Measurements from ENCODE around the gene MXRA8.

The MXRA8 gene

GRCh38 chr1:1355416-1355815 is 2.9 kb downstream of the MXRA8 start:
- Histone ChIP-seq H3K9me2 (replicated peaks; ENCODE audit: insufficient read depth, low read length) (no peaks in the 10 kb centered on the region), H2AFZ (ENCODE audit: low read length) (no peak overlapping the region), H3K9me3 (replicated peaks; ENCODE audit: insufficient read depth, low read length) (no peaks in the 10 kb centered on the region), H3K4me2 (ENCODE audit: low read depth, low read length) (no peak overlapping the region), H3K27ac (ENCODE audit: low read length) (no peak overlapping the region), H3K4me3 (ENCODE audit: low read length) (no peak overlapping the region), H3K79me2 (ENCODE audit: low read length) (no peaks in the 10 kb centered on the region), H3K4me1 (ENCODE audit: low read length) (no peaks in the 10 kb centered on the region), H3K9ac (ENCODE audit: low read length) (no peak overlapping the region), H4K20me1 (ENCODE audit: insufficient read depth, low read length) (no peaks in the 10 kb centered on the region), H3K36me3 (replicated peaks; ENCODE audit: insufficient read depth, low read length) (no peaks in the 10 kb centered on the region), H3K27me3 (replicated peaks; ENCODE audit: insufficient read depth, low read length) (peaks cover 55% of the 10 kb centered on the region), H3F3A (ENCODE audit: insufficient read depth, low read length) (no peaks in the 10 kb centered on the region)
- DNase-seq = no peak
- TF ChIP-seq EZH2 (optimal IDR thresholded peaks at IDR 0.05; ENCODE audit: low read depth, low read length) (no peak), EZH2phosphoT487 (IDR thresholded peaks at IDR 0.05; ENCODE audit: low read length) (no peak)
- TF ChIP-seq, protein P1, sequence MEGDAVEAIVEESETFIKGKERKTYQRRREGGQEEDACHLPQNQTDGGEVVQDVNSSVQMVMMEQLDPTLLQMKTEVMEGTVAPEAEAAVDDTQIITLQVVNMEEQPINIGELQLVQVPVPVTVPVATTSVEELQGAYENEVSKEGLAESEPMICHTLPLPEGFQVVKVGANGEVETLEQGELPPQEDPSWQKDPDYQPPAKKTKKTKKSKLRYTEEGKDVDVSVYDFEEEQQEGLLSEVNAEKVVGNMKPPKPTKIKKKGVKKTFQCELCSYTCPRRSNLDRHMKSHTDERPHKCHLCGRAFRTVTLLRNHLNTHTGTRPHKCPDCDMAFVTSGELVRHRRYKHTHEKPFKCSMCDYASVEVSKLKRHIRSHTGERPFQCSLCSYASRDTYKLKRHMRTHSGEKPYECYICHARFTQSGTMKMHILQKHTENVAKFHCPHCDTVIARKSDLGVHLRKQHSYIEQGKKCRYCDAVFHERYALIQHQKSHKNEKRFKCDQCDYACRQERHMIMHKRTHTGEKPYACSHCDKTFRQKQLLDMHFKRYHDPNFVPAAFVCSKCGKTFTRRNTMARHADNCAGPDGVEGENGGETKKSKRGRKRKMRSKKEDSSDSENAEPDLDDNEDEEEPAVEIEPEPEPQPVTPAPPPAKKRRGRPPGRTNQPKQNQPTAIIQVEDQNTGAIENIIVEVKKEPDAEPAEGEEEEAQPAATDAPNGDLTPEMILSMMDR (IDR thresholded peaks at IDR 0.05; ENCODE audit: low read length) = no peak

- no peak overlapping the region for H3K4me3 ChIP-seq (ENCODE audit: low read length)
- no peak overlapping the region for H2AFZ ChIP-seq (ENCODE audit: low read length)
- no peaks in the 10 kb centered on the region for H4K20me1 ChIP-seq (ENCODE audit: insufficient read depth, low read length)
- H3K9ac ChIP-seq (ENCODE audit: low read length) = no peak overlapping the region
- no peak for DNase-seq
- no peak overlapping the region for H3K4me2 ChIP-seq (ENCODE audit: low read depth, low read length)
- TF ChIP-seq, protein P1 (IDR thresholded peaks at IDR 0.05; ENCODE audit: low read length) = no peak
- TF ChIP-seq EZH2phosphoT487 (IDR thresholded peaks at IDR 0.05; ENCODE audit: low read length) (no peak), EZH2 (optimal IDR thresholded peaks at IDR 0.05; ENCODE audit: low read depth, low read length) (no peak)
- H3K9me3 ChIP-seq (replicated peaks; ENCODE audit: insufficient read depth, low read length) = no peaks in the 10 kb centered on the region
- no peak overlapping the region for H3K27ac ChIP-seq (ENCODE audit: low read length)
- no peaks in the 10 kb centered on the region for H3K36me3 ChIP-seq (replicated peaks; ENCODE audit: insufficient read depth, low read length)
- no peaks in the 10 kb centered on the region for H3K79me2 ChIP-seq (ENCODE audit: low read length)
- H3F3A ChIP-seq (ENCODE audit: insufficient read depth, low read length) = no peaks in the 10 kb centered on the region
- H3K4me1 ChIP-seq (ENCODE audit: low read length) = no peaks in the 10 kb centered on the region
- H3K9me2 ChIP-seq (replicated peaks; ENCODE audit: insufficient read depth, low read length) = no peaks in the 10 kb centered on the region
- H3K27me3 ChIP-seq (replicated peaks; ENCODE audit: insufficient read depth, low read length) = peaks cover 49% of the 10 kb centered on the region
Observed at GRCh38 chr1:1354271-1355247, 3.8 kb downstream of the MXRA8 start.

DNA sequence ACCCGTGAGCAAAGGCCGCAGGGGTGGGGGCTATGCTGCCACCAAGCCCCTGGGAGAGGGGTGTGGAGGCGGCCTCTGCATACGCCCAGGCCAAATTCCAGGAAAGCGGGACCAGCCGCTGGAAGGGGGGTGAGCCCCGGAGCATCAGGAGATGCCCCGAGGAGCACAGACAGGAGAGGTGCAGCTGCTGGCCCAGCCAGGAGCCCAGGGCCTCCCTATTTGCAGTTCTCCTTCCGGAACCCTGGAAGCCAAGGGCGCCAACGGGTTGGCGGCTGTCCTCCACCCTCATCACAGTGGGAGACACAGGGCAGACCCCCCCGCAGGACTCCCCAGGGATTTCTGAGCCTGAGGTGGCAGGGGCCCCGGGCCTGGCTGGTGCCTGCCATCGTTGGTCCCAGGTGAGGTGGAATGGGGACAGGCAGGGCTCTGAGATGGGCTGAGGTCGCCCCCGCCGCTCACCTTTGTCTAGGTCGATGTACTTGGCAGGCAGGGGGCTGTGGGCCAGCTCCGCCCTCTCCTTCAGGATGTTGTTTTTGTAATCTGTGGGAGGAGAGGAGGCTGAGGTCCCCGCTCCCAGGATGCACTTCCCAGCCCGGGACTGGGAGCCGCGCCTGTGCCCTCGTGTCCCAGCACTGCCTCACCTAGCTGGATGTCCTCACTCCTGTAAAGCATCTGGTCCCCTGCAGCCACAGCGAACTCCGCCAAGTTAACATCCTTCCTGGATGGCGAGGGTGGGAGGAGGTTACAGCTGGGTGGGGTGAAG is 4.8 kb downstream of the MXRA8 start:
- Histone ChIP-seq H3K9me3 (replicated peaks; ENCODE audit: insufficient read depth, low read length) (no peaks in the 10 kb centered on the region), H3K9me2 (replicated peaks; ENCODE audit: insufficient read depth, low read length) (no peaks in the 10 kb centered on the region), H3K27me3 (replicated peaks; ENCODE audit: insufficient read depth, low read length) (peaks cover 39% of the 10 kb centered on the region), H3K4me3 (ENCODE audit: low read length) (no peak overlapping the region), H3K27ac (ENCODE audit: low read length) (no peak overlapping the region), H3F3A (ENCODE audit: insufficient read depth, low read length) (no peaks in the 10 kb centered on the region), H2AFZ (ENCODE audit: low read length) (no peak overlapping the region), H4K20me1 (ENCODE audit: insufficient read depth, low read length) (no peaks in the 10 kb centered on the region), H3K9ac (ENCODE audit: low read length) (no peak overlapping the region), H3K4me1 (ENCODE audit: low read length) (no peaks in the 10 kb centered on the region), H3K36me3 (replicated peaks; ENCODE audit: insufficient read depth, low read length) (no peaks in the 10 kb centered on the region), H3K79me2 (ENCODE audit: low read length) (no peaks in the 10 kb centered on the region; the same call in 1 of the 2 replicates), H3K4me2 (ENCODE audit: low read depth, low read length) (no peak overlapping the region)
- TF ChIP-seq, protein P1 (IDR thresholded peaks at IDR 0.05; ENCODE audit: low read length) = no peak
- TF ChIP-seq EZH2phosphoT487 (IDR thresholded peaks at IDR 0.05; ENCODE audit: low read length) (no peak), EZH2 (optimal IDR thresholded peaks at IDR 0.05; ENCODE audit: low read depth, low read length) (no peak)
- DNase-seq = no peak
